Gastrocnemius medialis (tissue), 4 donors: ENCODE results near the gene MTMR11.

ENCODE experiments used
- CTCF ChIP-seq, 5 experiments: fragments of 450-650 bp in 3 of 5; fragments of 200-600 bp in 2 of 5; sonication (generic) in 2 of 5; IDR thresholded peaks in 4 of 5; conservative IDR thresholded peaks in 1 of 5; 1 replicate in 4 of 5; 2 replicates in 1 of 5; pipeline ENCODE4 v1.5.1; 2016 to 2019; ENCODE audit warnings: antibody characterized with exemption in 5 of 5, mild to moderate bottlenecking in 3 of 5, moderate library complexity in 3 of 5
- POLR2A ChIP-seq, 2 donors: fragments of 450-650 bp; IDR thresholded peaks; one replicate each; pipeline ENCODE4 v1.6.1; 2017; ENCODE audit warnings: antibody characterized with exemption in 2 of 2, mild to moderate bottlenecking in 2 of 2, moderate library complexity in 2 of 2

DNA sequence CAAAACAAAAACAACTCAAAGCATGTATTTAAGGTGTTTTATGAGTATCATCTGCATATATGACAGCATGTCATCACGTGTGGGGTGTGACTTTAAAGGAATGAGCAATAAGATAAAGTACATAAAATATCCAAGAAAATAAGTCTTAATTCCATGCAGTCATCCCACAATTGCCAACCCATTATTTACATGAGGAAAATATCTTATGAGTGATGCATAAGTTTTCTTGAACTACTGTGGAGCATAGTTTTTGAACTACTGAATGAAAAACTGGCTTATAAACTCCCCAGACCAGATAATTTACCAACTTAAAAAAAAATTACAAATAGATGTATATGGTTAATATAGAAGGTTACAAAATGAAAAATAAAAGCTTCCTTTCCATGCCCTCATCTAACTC, 29.7 kb upstream of the MTMR11 start:
- TF ChIP-seq CTCF (IDR thresholded peaks at IDR 0.05 in 4 of 5, conservative IDR thresholded peaks at IDR 0.05 in 1 of 5) (no peak), POLR2A (IDR thresholded peaks at IDR 0.05) (no peak)
